GM12892 (cell line): ENCODE data around the gene PGA4.
"Not testable (repeated sequence)": the region's sequence is repeated elsewhere in the genome, so short reads cannot be mapped to it uniquely, and the experiment has no call there.

Experiments used
- POLR2A ChIP-seq: IDR thresholded peaks from 2 replicates; pipeline ENCODE4 v1.6.1; 2011; ENCODE audit warnings: low read depth, low read length, control low read depth
- POLR2AphosphoS5 ChIP-seq: IDR thresholded peaks from 2 replicates; pipeline ENCODE4 v1.6.1; 2011; ENCODE audit warnings: low read depth, low read length, control low read depth
- TAF1 ChIP-seq: IDR thresholded peaks from 2 replicates; pipeline ENCODE4 v1.6.1; 2011; ENCODE audit warnings: low read depth, mild to moderate bottlenecking, control low read depth, low read length, borderline replicate concordance

DNA sequence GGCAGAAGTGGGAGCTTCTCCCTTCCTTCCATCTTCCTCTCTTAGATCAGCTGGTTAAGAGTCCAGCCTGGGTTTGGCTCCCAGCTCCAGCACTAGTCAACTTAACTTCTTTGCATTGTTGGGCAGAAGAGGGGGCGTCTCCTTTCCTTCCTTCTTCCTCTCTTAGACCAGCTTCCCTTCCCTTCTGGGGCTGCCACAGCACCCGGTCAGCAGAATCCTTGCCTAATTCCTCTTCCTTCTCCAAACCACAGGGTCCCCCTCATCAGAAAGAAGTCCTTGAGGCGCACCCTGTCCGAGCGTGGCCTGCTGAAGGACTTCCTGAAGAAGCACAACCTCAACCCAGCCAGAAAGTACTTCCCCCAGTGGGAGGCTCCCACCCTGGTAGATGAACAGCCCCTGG lies 545 bp downstream of the PGA4 start:
- not testable (repeated sequence) for TF ChIP-seq TAF1, POLR2A, POLR2AphosphoS5
